GM12878 (cell line): ENCODE measurements around the gene MUC5B.

Experiments
- BMI1 ChIP-seq: fragments of 450-650 bp; IDR thresholded peaks from 2 replicates; pipeline ENCODE4 v1.6.1; 2016; ENCODE audit warnings: mild to moderate bottlenecking, moderate library complexity, borderline replicate concordance
- EP300 ChIP-seq, 2 experiments: fragments of 150-350 bp in 1 of 2; IDR thresholded peaks; 2 replicates each; pipeline ENCODE4 v1.6.1; 2011 to 2012; ENCODE audit warnings: low read depth in 2 of 2, low read length in 2 of 2, borderline replicate concordance in 1 of 2, improper control_type of control experiment in 1 of 2, inconsistent platforms in 1 of 2; ENCODE audit not compliant: control insufficient read depth in 1 of 2
- ESRRA ChIP-seq: IDR thresholded peaks from 2 replicates; pipeline ENCODE4 v1.6.1; 2012; ENCODE audit warnings: mild to moderate bottlenecking, low read length, improper control_type of control experiment
- EZH2 ChIP-seq: IDR thresholded peaks from 2 replicates; pipeline ENCODE4 v1.6.1; 2012; ENCODE audit warnings: low read depth, mild to moderate bottlenecking, control low read depth, inconsistent platforms, low read length, borderline replicate concordance; ENCODE audit not compliant: control insufficient read depth
- KDM1A ChIP-seq: fragments of 200-600 bp; sonication (generic); IDR thresholded peaks from 2 replicates; pipeline ENCODE4 v1.6.1; 2016; ENCODE audit warnings: borderline replicate concordance
- NFYB ChIP-seq: IDR thresholded peaks from 2 replicates; pipeline ENCODE4 v1.6.1; 2011; ENCODE audit warnings: low read depth, mild to moderate bottlenecking, low read length, improper control_type of control experiment, moderate library complexity; ENCODE audit not compliant: insufficient read depth
- POLR2A ChIP-seq: IDR thresholded peaks from 2 replicates; pipeline ENCODE4 v1.6.1; 2011; ENCODE audit warnings: low read depth, mild to moderate bottlenecking, low read length
- RCOR1 ChIP-seq: conservative IDR thresholded peaks from 2 replicates; pipeline ENCODE4 v1.6.1; 2012; ENCODE audit warnings: low read depth, low read length, improper control_type of control experiment
- SIN3A ChIP-seq: IDR thresholded peaks from 2 replicates; pipeline ENCODE4 v1.6.1; 2012; ENCODE audit warnings: low read depth, low read length, improper control_type of control experiment
- SRF ChIP-seq, 2 experiments: IDR thresholded peaks; 2 replicates each; pipeline ENCODE4 v1.6.1; 2011; ENCODE audit warnings: low read depth in 2 of 2, low read length in 2 of 2, mild to moderate bottlenecking in 1 of 2, moderate library complexity in 1 of 2
- TF ChIP-seq, protein P1 (sequence below), 3 experiments: IDR thresholded peaks in 2 of 3; conservative IDR thresholded peaks in 1 of 3; 2 replicates each; pipeline ENCODE4 v1.5.1; 2011; ENCODE audit warnings: low read depth in 3 of 3, low read length in 3 of 3, mild to moderate bottlenecking in 3 of 3, control low read depth in 2 of 3, moderate library complexity in 2 of 3, inconsistent platforms in 1 of 3, mixed read lengths in 1 of 3; ENCODE audit not compliant: control insufficient read depth in 2 of 3, insufficient read depth in 1 of 3; ENCODE audit errors: extremely low read depth in 1 of 3
- TF ChIP-seq, protein P2 (sequence below): fragments of 450-650 bp; IDR thresholded peaks from 2 replicates; pipeline ENCODE4 v1.6.1; 2016; ENCODE audit warnings: mild to moderate bottlenecking
- TF ChIP-seq, protein P3 (sequence below): IDR thresholded peaks from 2 replicates; pipeline ENCODE4 v1.6.1; 2012; ENCODE audit warnings: low read depth, low read length, improper control_type of control experiment

DNA sequence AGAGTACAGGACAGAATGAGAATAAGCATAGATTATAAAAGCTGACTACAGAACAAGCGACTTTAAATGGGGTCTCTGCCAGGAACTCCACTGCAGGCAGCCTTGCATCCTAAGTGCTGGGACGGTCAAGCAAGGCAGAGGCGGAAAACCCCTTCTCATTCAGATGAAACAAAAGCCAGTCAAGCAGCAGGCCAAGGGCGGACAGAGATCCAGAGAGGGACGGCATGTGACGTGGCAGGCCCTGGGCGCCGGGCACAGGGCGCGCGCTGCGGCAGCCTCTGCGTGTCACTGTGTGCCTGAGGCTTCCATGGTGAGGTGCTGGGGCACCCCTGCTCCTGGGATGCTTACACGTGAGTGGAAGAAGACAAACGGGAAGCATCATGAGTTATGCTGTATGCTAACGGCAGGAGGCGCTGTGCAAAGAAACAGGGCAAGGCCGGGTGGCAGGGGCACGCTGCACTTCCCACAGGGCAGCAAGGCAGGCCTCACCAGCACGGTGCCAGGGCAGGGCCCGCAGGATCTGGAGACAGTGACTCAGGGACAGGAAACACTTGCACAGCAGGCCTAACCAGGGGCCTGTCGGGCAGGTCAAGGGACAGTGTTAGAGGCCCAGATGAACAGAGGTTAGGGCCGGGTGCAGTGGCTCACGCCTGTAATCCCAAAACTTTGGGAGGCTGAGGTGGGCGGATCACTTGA lies 80.4 kb downstream of the MUC5B start:
- no peak for TF ChIP-seq NFYB
- TF ChIP-seq KDM1A: no peak
- no peak for TF ChIP-seq EZH2
- TF ChIP-seq, protein P1, sequence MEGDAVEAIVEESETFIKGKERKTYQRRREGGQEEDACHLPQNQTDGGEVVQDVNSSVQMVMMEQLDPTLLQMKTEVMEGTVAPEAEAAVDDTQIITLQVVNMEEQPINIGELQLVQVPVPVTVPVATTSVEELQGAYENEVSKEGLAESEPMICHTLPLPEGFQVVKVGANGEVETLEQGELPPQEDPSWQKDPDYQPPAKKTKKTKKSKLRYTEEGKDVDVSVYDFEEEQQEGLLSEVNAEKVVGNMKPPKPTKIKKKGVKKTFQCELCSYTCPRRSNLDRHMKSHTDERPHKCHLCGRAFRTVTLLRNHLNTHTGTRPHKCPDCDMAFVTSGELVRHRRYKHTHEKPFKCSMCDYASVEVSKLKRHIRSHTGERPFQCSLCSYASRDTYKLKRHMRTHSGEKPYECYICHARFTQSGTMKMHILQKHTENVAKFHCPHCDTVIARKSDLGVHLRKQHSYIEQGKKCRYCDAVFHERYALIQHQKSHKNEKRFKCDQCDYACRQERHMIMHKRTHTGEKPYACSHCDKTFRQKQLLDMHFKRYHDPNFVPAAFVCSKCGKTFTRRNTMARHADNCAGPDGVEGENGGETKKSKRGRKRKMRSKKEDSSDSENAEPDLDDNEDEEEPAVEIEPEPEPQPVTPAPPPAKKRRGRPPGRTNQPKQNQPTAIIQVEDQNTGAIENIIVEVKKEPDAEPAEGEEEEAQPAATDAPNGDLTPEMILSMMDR (IDR thresholded peaks at IDR 0.05 in 2 of 3, conservative IDR thresholded peaks at IDR 0.05 in 1 of 3; ENCODE audit: control insufficient read depth in 2 of 3, extremely low read depth in 1 of 3, insufficient read depth in 1 of 3, low read depth in 3 of 3, low read length in 3 of 3): peak in 1 of 3 experiments; percentile 28; a peak in 1 of 6 replicates
- TF ChIP-seq ESRRA: no peak
- TF ChIP-seq, protein P2, sequence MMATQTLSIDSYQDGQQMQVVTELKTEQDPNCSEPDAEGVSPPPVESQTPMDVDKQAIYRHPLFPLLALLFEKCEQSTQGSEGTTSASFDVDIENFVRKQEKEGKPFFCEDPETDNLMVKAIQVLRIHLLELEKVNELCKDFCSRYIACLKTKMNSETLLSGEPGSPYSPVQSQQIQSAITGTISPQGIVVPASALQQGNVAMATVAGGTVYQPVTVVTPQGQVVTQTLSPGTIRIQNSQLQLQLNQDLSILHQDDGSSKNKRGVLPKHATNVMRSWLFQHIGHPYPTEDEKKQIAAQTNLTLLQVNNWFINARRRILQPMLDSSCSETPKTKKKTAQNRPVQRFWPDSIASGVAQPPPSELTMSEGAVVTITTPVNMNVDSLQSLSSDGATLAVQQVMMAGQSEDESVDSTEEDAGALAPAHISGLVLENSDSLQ: no peak
- no peak for TF ChIP-seq POLR2A
- TF ChIP-seq, protein P3, sequence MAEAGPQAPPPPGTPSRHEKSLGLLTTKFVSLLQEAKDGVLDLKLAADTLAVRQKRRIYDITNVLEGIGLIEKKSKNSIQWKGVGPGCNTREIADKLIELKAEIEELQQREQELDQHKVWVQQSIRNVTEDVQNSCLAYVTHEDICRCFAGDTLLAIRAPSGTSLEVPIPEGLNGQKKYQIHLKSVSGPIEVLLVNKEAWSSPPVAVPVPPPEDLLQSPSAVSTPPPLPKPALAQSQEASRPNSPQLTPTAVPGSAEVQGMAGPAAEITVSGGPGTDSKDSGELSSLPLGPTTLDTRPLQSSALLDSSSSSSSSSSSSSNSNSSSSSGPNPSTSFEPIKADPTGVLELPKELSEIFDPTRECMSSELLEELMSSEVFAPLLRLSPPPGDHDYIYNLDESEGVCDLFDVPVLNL: no peak
- TF ChIP-seq RCOR1: no peak
- no peak for TF ChIP-seq SRF (IDR thresholded peaks at IDR 0.05; ENCODE audit: low read depth in 2 of 2, low read length in 2 of 2)
- TF ChIP-seq EP300 (IDR thresholded peaks at IDR 0.05; ENCODE audit: borderline replicate concordance in 1 of 2, control insufficient read depth in 1 of 2, low read depth in 2 of 2, low read length in 2 of 2): no peak
- no peak for TF ChIP-seq SIN3A
- TF ChIP-seq BMI1: no peak
